ENCODE data around the gene NSMCE3. TPM values are rescaled to one million over a fixed set of nuclear protein-coding genes. Genes with fewer than 3 reads are reported as not detected.
A peak's percentile ranks its signal among the peaks of the same experiment; 100 is the strongest.

The NSMCE3 gene
- total RNA-seq, 1 donor from 2014 or later = 9.2 TPM

- Mint-ChIP-seq H3K36me3 (ENCODE audit: low read depth) (no peaks in the 10 kb centered on the region), H3K27ac (ENCODE audit: unreplicated experiment) (no peak overlapping the region), H3K4me3 (ENCODE audit: unreplicated experiment) (no peak overlapping the region), H3K9me3 (ENCODE audit: low read depth) (no peaks in the 10 kb centered on the region), H3K4me1 (ENCODE audit: low read depth) (peaks cover 27% of the 10 kb centered on the region), H3K27me3 (ENCODE audit: low read depth) (no peaks in the 10 kb centered on the region)
- no peak for DNase-seq (ENCODE audit: low spot score)
- TF ChIP-seq, protein P1, sequence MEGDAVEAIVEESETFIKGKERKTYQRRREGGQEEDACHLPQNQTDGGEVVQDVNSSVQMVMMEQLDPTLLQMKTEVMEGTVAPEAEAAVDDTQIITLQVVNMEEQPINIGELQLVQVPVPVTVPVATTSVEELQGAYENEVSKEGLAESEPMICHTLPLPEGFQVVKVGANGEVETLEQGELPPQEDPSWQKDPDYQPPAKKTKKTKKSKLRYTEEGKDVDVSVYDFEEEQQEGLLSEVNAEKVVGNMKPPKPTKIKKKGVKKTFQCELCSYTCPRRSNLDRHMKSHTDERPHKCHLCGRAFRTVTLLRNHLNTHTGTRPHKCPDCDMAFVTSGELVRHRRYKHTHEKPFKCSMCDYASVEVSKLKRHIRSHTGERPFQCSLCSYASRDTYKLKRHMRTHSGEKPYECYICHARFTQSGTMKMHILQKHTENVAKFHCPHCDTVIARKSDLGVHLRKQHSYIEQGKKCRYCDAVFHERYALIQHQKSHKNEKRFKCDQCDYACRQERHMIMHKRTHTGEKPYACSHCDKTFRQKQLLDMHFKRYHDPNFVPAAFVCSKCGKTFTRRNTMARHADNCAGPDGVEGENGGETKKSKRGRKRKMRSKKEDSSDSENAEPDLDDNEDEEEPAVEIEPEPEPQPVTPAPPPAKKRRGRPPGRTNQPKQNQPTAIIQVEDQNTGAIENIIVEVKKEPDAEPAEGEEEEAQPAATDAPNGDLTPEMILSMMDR (IDR thresholded peaks at IDR 0.05) = no peak
Observed at GRCh38 chr15:29280514-29280913, 10.9 kb upstream of the NSMCE3 start.

DNA sequence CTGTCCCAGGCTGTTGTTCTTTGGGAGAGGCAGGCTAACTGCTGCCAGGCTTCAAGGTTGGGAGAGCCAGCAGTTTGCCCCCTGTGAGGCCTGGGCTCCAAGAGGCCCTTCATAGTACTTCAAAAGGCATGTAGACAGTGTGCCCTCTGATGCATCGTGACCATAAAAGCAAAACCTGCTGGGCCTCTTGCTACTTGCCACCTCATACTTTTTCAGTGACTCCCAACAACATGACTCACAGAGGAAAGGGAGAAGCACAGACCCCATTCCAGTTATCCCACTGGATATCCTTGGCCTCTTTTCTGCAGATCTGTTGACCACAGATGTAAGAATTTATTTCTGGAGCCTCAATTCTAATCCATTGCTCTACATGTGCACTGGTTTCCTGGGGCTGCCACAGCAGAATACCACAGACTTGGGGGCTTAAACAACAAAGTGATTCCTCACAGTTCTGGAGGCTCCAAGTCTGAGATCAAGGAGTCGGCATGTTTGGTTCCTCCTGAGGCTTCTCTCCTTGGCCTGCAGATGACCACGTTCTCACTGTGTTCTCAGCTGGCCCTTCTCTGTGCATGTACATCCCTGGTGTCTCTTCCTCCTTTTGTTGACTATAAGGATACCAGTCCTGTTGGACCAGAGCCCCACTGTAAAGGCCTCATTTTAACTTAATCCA is 8.9 kb upstream of the NSMCE3 start:
- Mint-ChIP-seq H3K27me3 (ENCODE audit: low read depth) (no peaks in the 10 kb centered on the region), H3K27ac (ENCODE audit: unreplicated experiment) (peak overlapping the region; percentile 34), H3K36me3 (ENCODE audit: low read depth) (no peaks in the 10 kb centered on the region), H3K4me3 (ENCODE audit: unreplicated experiment) (no peak overlapping the region), H3K9me3 (ENCODE audit: low read depth) (no peaks in the 10 kb centered on the region), H3K4me1 (ENCODE audit: low read depth) (peaks cover 12% of the 10 kb centered on the region)
- DNase-seq (ENCODE audit: low spot score) = no peak
- TF ChIP-seq, protein P1 (IDR thresholded peaks at IDR 0.05) = no peak

GRCh38 chr15:29276366-29276765 is 6.7 kb upstream of the NSMCE3 start:
- no peaks in the 10 kb centered on the region for H3K36me3 Mint-ChIP-seq (ENCODE audit: low read depth)
- no peak overlapping the region for H3K27ac Mint-ChIP-seq (ENCODE audit: unreplicated experiment)
- peaks cover 12% of the 10 kb centered on the region for H3K4me1 Mint-ChIP-seq (ENCODE audit: low read depth)
- TF ChIP-seq, protein P1 (IDR thresholded peaks at IDR 0.05) = no peak
- H3K27me3 Mint-ChIP-seq (ENCODE audit: low read depth) = no peaks in the 10 kb centered on the region
- H3K9me3 Mint-ChIP-seq (ENCODE audit: low read depth) = no peaks in the 10 kb centered on the region
- no peak overlapping the region for H3K4me3 Mint-ChIP-seq (ENCODE audit: unreplicated experiment)
- no peak for DNase-seq (ENCODE audit: low spot score)

GRCh38 chr15:29275855-29276254 is 6.2 kb upstream of the NSMCE3 start:
- DNase-seq (ENCODE audit: low spot score) = no peak
- no peak overlapping the region for H3K4me3 Mint-ChIP-seq (ENCODE audit: unreplicated experiment)
- TF ChIP-seq, protein P1 (IDR thresholded peaks at IDR 0.05) = no peak
- no peaks in the 10 kb centered on the region for H3K36me3 Mint-ChIP-seq (ENCODE audit: low read depth)
- H3K4me1 Mint-ChIP-seq (ENCODE audit: low read depth) = peaks cover 12% of the 10 kb centered on the region
- H3K27ac Mint-ChIP-seq (ENCODE audit: unreplicated experiment) = no peak overlapping the region
- no peaks in the 10 kb centered on the region for H3K27me3 Mint-ChIP-seq (ENCODE audit: low read depth)
- no peaks in the 10 kb centered on the region for H3K9me3 Mint-ChIP-seq (ENCODE audit: low read depth)

GRCh38 chr15:29274946-29275345 is 5.3 kb upstream of the NSMCE3 start:
- no peak overlapping the region for H3K4me3 Mint-ChIP-seq (ENCODE audit: unreplicated experiment)

More at GRCh38 chr15:29274946-29275345, 5.3 kb upstream of the NSMCE3 start:
- peaks cover 19% of the 10 kb centered on the region for H3K4me1 Mint-ChIP-seq (ENCODE audit: low read depth)
- H3K36me3 Mint-ChIP-seq (ENCODE audit: low read depth) = no peaks in the 10 kb centered on the region
- no peaks in the 10 kb centered on the region for H3K27me3 Mint-ChIP-seq (ENCODE audit: low read depth)
- DNase-seq (ENCODE audit: low spot score) = no peak
- H3K9me3 Mint-ChIP-seq (ENCODE audit: low read depth) = no peaks in the 10 kb centered on the region
- TF ChIP-seq, protein P1 (IDR thresholded peaks at IDR 0.05) = no peak
- no peak overlapping the region for H3K27ac Mint-ChIP-seq (ENCODE audit: unreplicated experiment)

All from chondrocyte (in vitro differentiated cells).